ENCODE data around the gene LGALS7B. TPM values are rescaled to one million over a fixed set of nuclear protein-coding genes. Genes with fewer than 3 reads are reported as not detected.
"Not testable (repeated sequence)": the region's sequence is repeated elsewhere in the genome, so short reads cannot be mapped to it uniquely, and the experiment has no call there.

Gene LGALS7B
- total and polyA plus RNA-seq, 2 experiments from 2014 or later: 2.4 to 6.6 TPM

GRCh38 chr19:38744874-38745273 is 44.1 kb upstream of the LGALS7B start (continued):
- no peak for TF ChIP-seq ZNF462 (CRISPR knock-in tag; IDR thresholded peaks at IDR 0.05)
- no peak for TF ChIP-seq ZNF331 (CRISPR knock-in tag; IDR thresholded peaks at IDR 0.05; ENCODE audit: low read depth)
- TF ChIP-seq CREB1 (CRISPR knock-in tag; IDR thresholded peaks at IDR 0.05; ENCODE audit: low read depth): no peak

GRCh38 chr19:38745316-38745715 is 43.7 kb upstream of the LGALS7B start:
- ATAC-seq: peak; percentile 58
- H3K9me3 Mint-ChIP-seq: no peaks in the 10 kb centered on the region; the same call in 2 of the 3 replicates
- TF ChIP-seq, protein P1, sequence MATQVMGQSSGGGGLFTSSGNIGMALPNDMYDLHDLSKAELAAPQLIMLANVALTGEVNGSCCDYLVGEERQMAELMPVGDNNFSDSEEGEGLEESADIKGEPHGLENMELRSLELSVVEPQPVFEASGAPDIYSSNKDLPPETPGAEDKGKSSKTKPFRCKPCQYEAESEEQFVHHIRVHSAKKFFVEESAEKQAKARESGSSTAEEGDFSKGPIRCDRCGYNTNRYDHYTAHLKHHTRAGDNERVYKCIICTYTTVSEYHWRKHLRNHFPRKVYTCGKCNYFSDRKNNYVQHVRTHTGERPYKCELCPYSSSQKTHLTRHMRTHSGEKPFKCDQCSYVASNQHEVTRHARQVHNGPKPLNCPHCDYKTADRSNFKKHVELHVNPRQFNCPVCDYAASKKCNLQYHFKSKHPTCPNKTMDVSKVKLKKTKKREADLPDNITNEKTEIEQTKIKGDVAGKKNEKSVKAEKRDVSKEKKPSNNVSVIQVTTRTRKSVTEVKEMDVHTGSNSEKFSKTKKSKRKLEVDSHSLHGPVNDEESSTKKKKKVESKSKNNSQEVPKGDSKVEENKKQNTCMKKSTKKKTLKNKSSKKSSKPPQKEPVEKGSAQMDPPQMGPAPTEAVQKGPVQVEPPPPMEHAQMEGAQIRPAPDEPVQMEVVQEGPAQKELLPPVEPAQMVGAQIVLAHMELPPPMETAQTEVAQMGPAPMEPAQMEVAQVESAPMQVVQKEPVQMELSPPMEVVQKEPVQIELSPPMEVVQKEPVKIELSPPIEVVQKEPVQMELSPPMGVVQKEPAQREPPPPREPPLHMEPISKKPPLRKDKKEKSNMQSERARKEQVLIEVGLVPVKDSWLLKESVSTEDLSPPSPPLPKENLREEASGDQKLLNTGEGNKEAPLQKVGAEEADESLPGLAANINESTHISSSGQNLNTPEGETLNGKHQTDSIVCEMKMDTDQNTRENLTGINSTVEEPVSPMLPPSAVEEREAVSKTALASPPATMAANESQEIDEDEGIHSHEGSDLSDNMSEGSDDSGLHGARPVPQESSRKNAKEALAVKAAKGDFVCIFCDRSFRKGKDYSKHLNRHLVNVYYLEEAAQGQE (IDR thresholded peaks at IDR 0.05; ENCODE audit: unreplicated experiment): no peak
- TF ChIP-seq STAT1 (IDR thresholded peaks at IDR 0.05; ENCODE audit: unreplicated experiment) (no peak), EZH2phosphoT487 (IDR thresholded peaks at IDR 0.05; ENCODE audit: unreplicated experiment) (no peak), ZNF114 (CRISPR knock-in tag; IDR thresholded peaks at IDR 0.05) (no peak), EZH2 (IDR thresholded peaks at IDR 0.05; ENCODE audit: low read depth, unreplicated experiment) (no peak), ETS1 (IDR thresholded peaks at IDR 0.05) (no peak), NANOG (IDR thresholded peaks at IDR 0.05; ENCODE audit: borderline replicate concordance) (no peak)

GRCh38 chr19:38753783-38754182 is 35.2 kb upstream of the LGALS7B start:
- H3K36me3 ChIP-seq (ENCODE audit: insufficient read depth); H3K27ac Mint-ChIP-seq; H3K9me2 ChIP-seq (ENCODE audit: insufficient read depth); H3K9me3 Mint-ChIP-seq; H3K4me3 ChIP-seq; H3K4me1 ChIP-seq (ENCODE audit: insufficient read depth); H2AFZ ChIP-seq; H3K4me1 Mint-ChIP-seq; ATAC-seq; H3K36me3 Mint-ChIP-seq (ENCODE audit: low read depth); H3K27me3 Mint-ChIP-seq (ENCODE audit: insufficient read depth, low read depth, poor library complexity); DNase-seq (ENCODE audit: low spot score); H3F3A ChIP-seq (replicated peaks; ENCODE audit: low read depth); H3K79me2 ChIP-seq (replicated peaks; ENCODE audit: insufficient read depth); H3K27ac ChIP-seq (ENCODE audit: low read depth); H4K20me1 ChIP-seq (replicated peaks; ENCODE audit: insufficient read depth); H3K4me2 ChIP-seq; H3K4me3 Mint-ChIP-seq: not testable (repeated sequence)
- H3K27me3 ChIP-seq (ENCODE audit: insufficient read depth): peaks cover 17% of the 10 kb centered on the region

More at GRCh38 chr19:38745316-38745715, 43.7 kb upstream of the LGALS7B start:
- Mint-ChIP-seq H3K36me3 (ENCODE audit: low read depth) (no peaks in the 10 kb centered on the region), H3K4me1 (no peaks in the 10 kb centered on the region), H3K27me3 (ENCODE audit: insufficient read depth, low read depth, poor library complexity) (peaks cover 23% of the 10 kb centered on the region), H3K27ac (no peak overlapping the region), H3K4me3 (no peak overlapping the region)
- Histone ChIP-seq H3F3A (replicated peaks; ENCODE audit: low read depth) (no peaks in the 10 kb centered on the region), H3K4me2 (no peak overlapping the region), H3K27me3 (ENCODE audit: insufficient read depth) (peaks cover 12% of the 10 kb centered on the region), H3K9me2 (ENCODE audit: insufficient read depth) (no peaks in the 10 kb centered on the region), H2AFZ (no peak overlapping the region), H3K79me2 (replicated peaks; ENCODE audit: insufficient read depth) (no peaks in the 10 kb centered on the region), H4K20me1 (replicated peaks; ENCODE audit: insufficient read depth) (no peaks in the 10 kb centered on the region), H3K36me3 (ENCODE audit: insufficient read depth) (no peaks in the 10 kb centered on the region), H3K4me1 (ENCODE audit: insufficient read depth) (no peaks in the 10 kb centered on the region), H3K4me3 (no peak overlapping the region), H3K27ac (ENCODE audit: low read depth) (no peak overlapping the region)
- no peak for DNase-seq (ENCODE audit: low spot score)
